Raji (cell line): Measurements from ENCODE around the gene SULT1A2.
"Not testable (repeated sequence)": the region's sequence is repeated elsewhere in the genome, so short reads cannot be mapped to it uniquely, and the experiment has no call there.

Source experiments
- POLR2A ChIP-seq: IDR thresholded peaks from 2 replicates; pipeline ENCODE4 v1.6.1; 2011; ENCODE audit warnings: low read depth, low read length, control low read depth; ENCODE audit not compliant: insufficient read depth

Gene SULT1A2

DNA sequence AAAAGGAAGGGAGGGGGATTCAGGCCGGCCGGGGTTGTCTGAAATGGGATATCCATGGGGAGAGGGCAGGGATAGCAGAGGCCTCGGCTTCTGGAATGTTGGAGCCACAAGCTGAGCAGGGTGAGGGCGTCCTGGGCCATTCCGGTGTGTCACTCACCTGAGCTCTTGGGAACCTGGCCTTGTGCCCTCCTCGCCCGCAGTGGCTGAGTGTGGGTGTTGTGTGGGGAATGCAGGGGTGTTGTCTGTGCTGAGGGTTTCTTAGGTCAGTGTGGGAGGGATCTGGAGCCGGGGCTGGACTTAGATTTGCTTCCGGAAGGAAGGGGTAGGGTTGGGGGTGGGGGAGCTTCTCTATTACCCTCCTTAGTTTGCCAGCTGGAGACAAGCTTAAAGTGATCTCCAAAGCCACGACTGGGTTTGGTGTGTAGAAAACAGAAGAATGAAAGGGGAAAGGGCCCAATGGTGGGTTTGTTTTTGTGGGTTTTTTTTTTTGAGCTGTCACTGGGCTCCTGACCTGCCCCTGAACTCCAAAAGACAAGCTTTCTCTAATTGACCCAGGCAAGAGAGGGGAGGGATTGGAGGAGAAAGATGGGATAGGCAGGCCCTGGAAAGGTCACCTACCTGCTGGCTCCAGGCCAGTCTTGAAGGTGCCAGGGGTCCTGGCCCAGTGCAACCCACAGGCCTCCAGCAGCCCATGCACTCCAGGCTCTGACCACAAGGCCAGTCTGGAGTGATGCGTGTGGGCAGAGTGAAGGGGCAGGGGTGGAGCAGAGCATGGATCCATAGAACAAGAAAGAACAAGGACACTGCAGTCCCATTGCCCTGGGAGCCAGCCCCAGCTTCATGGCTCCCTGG, at the start of gene SULT1A2:
Gene SULT1A2 (minus strand): TSS at position 211 of the 852 bp plus-strand sequence. CDS start 1,120 bp downstream, outside the sequence.
- TF ChIP-seq POLR2A: no peak

GRCh38 chr16:28637765-28638164, 40.9 kb upstream of the SULT1A2 start, which contains the start of gene NPIPB8:
Gene NPIPB8 (plus strand): TSS chr16:28638065. CDS start chr16:28638361, 296 bp downstream.
- TF ChIP-seq POLR2A: not testable (repeated sequence)

- TF ChIP-seq POLR2A: peak; percentile 96
Measured at GRCh38 chr16:28623172-28623711, 26.4 kb upstream of the SULT1A2 start.

GRCh38 chr16:28621481-28622155, 24.8 kb upstream of the SULT1A2 start:
- no peak for TF ChIP-seq POLR2A

- no peak for TF ChIP-seq POLR2A
Measured at GRCh38 chr16:28617874-28618273, 21.0 kb upstream of the SULT1A2 start.

DNA sequence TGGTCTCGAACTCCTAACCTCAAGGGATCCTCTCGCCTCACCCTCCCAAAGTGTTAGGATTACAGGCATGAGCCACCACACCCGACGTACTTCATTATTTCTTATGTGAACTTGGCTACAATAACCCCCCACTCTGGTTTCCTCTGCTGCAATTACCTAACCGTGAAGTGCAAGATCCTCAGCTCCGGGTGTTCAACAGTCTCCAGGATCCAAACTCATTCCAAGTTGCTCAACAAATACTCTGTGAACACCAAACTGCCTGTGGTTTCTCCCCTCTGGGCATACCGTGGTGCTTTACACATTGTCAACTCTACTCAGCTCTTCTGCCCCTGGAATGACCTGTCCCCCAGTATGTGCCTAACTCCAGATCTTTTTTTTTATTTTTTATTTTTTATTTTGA, 19.8 kb upstream of the SULT1A2 start:
- no peak for TF ChIP-seq POLR2A

GRCh38 chr16:28610595-28611191, 13.8 kb upstream of the SULT1A2 start:
- no peak for TF ChIP-seq POLR2A

DNA sequence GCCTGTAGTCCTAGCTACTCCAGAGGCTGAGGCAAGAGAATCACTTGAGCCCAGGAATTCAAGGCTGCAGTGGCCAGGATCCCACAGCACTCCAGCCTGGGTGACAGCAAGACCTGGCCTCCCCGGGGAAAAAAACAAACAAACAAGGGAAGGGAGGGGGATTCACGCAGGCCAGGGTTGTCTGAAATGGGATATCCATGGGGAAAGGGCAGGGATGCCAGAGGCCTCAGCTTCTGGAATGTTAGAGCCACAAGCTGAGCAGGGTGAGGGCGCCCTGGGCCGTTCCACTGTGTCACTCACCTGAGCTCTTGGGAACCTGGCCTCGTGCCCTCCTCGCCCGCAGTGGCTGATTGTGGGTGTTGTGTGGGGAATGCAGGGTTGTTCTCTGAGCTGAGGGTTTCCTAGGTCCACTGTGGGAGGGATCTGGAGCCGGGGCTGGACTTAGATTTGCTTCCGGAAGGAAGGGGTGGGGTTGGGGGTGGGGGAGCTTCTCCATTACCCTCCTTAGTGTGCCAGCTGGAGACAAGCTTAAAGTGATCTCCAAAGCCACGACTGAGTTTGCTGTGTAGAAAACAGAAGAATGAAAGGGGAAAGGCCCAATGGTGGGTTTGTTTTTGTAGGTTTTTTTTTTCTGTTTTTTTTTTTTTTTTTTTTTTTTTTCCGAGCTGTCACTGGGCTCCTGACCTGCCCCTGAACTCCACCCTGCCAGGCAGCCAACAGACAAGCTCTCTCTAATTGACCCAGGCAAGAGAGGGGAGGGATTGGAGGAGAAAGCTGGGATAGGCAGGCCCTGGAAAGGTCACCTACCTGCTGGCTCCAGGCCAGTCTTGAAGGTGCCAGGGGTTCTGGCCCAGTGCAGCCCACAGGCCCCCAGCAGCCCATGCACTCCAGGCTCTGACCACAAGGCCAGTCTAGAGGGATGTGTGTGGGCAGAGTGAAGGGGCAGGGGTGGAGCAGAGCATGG, 13.1 kb upstream of the SULT1A2 start, which contains the start of gene SULT1A1:
Gene SULT1A1 (minus strand): TSS at position 414 of the 964 bp plus-strand sequence. CDS start 1,189 bp downstream, outside the sequence.
- no peak for TF ChIP-seq POLR2A

DNA sequence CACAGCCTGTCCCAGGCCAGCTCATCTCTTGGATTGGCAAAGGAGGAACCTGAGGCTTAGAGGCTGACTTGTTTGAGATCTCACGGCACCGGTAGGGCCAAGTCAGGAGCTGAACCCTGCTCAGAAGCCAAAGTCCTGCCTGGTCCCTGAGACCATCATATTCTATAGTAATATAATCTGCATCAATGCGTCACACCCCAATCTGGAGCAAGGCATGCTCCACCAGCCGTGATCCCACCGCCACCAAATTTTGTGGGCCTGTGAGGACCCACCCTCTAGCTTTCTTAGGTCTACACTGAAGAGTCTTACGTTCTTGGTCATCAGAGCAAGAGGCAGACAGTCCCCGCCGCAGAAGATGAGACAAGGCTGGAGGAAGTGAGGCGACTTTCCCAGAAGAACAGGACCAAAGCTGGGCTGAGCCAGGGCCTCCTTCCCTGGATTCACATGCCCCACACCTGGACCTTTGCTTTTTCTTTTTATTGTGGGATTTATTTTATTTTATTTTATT, 10.3 kb upstream of the SULT1A2 start:
- no peak for TF ChIP-seq POLR2A

DNA sequence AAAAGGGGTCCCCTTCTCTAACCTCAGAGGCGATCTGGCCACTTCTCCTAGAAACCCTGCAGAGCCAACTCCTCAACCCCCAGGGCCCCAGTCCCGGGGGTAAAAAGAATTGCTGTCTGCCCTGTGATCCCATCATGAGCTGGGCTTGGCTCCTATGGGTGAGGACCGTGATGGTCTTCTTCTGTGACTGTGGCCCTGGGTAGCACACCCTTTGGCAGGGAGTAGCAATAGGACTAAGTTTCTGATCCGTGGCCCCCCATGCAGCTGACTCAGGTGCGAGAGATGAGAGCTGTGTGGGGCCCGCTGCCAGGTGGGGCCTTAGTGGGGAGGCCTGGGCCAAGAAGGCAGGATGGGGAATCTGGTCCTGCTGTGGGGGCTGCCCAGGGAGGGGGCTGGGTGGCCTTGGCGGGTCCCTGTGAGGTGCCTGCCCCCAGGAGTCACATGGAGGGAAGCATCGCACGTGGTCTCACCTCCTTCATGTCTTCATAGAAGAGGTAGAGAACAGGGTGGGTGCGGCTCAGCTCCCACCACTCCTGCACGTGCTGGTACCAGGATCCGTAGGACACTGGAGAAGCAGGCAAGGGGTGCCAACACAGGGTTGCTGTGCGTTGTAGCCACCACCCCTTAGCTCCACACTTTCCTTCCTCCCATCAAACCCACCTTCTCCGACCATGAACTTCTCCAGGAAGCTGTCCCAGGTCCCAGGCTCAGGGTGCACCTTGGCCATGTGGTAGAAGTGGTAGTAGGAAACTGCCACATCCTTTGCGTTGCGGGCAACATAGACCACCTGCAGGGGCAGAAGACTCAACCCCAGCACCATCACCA, 9.7 kb upstream of the SULT1A2 start:
- TF ChIP-seq POLR2A: no peak

DNA sequence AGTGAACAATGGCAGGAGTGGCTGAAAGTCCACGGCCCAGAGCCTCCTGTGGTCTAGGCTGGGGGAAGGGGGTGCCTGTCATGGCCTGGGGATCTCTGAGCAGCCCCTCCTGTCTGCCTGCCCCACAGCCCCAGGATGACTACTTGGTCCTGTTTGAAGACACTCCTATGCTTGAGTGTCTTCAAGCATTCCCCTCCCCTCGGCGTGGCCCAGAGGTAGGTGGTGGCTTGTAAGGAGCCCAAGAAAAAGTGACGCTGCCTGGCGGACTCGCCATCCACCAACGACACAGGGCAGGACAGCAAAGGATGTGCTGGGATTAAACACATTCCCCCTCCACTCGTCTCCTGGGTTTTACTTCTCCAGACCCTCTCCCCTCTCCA, 7.3 kb upstream of the SULT1A2 start:
- no peak for TF ChIP-seq POLR2A

DNA sequence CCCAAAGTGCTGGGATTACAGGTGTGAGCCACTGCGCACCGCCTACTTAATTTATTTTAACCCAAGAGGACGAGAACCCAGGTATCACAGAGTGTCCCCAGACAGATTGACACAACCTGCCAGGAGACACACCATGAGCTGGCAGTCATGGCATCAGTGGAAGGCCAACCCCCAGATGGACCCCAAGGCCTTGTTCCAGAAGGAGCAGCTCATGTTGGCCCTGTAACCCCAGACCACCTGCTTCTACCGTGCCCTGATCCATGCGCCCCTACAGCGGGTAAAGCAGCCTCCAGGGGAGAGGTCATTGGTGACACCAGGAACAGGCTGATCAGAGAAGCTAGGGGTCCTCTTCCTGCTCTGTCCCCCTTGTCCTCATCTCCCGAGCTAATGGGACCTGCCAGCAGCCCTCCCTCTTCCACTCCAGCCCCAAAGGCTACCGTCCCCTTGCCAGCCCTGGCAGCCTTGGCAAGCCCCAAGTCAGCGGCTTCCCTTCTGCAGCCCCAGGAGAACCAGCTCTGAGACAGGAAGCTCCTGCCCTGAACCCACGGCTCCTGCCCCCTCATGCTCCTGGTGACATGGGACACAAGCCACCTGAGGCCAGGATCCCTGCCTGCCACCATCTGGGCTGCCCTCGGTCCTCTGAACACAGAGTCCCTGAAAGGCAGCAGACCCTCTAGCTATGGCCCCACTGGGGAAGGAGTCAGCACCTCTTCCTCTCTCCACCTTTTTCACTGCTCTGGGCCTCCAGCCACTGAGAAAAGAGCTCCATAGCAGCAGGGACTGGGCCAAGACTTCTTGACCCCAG, 6.7 kb upstream of the SULT1A2 start:
- TF ChIP-seq POLR2A: no peak
